Right cardiac atrium (tissue), 5 donors: ENCODE data around the gene RAD23A. TPM values are rescaled to one million over a fixed set of nuclear protein-coding genes. Genes with fewer than 3 reads are reported as not detected.
A peak's percentile ranks its signal among the peaks of the same experiment; 100 is the strongest.
"Not testable (repeated sequence)": the region's sequence is repeated elsewhere in the genome, so short reads cannot be mapped to it uniquely, and the experiment has no call there.

Experiments
- ATAC-seq, 2 donors: fragments of 200-7000 bp; cut with Tn5 transposase; one replicate each; pipeline versions ENCODE4 v1.8.0 to v1.9.1; 2020; ENCODE audit warnings: moderate library complexity in 2 of 2, mild to moderate bottlenecking in 1 of 2
- DNase-seq, 3 donors: peaks; one replicate each; pipeline ENCODE4 v3.0.0-alpha.2; 2020
- H3K27ac ChIP-seq: one replicate; pipeline ENCODE4 v1.5.1; 2013; ENCODE audit warnings: mild to moderate bottlenecking, low read length, control low read depth, moderate library complexity
- H3K27me3 ChIP-seq: one replicate; pipeline ENCODE4 v1.6.1; 2013; ENCODE audit not compliant: control insufficient read depth, insufficient read depth
- H3K4me1 ChIP-seq: one replicate; pipeline ENCODE4 v1.6.1; 2013; ENCODE audit warnings: low read length; ENCODE audit not compliant: control insufficient read depth, insufficient read depth
- H3K4me3 ChIP-seq: one replicate; pipeline ENCODE4 v1.5.1; 2013; ENCODE audit warnings: low read length, control low read depth
- H3K9me3 ChIP-seq: one replicate; pipeline ENCODE4 v1.6.1; 2013; ENCODE audit warnings: low read length; ENCODE audit not compliant: control insufficient read depth
- WGBS: extraction: QIAGEN DNeasy Blood & Tissue Kit; methylation state at CpG from one replicate; pipeline ENCODE4 v1.1.7; 2013; 5-methylcytosine and 5-hydroxymethylcytosine counted together
- intact Hi-C, 4 donors: fragments of 100-400 bp; cut with DNase I; formaldehyde crosslinking; loops; one replicate each; pipeline versions ENCODE4 v1.11.0 to v1.14.0; 2022 to 2023
- polyA plus RNA-seq: library from polyadenylated mRNA; stranded (reverse); fragments of 200-250 nt; gene quantifications from one replicate; pipeline ENCODE4 v1.2.3, GENCODE V29; 2013
- total RNA-seq, 4 donors: library from RNA; stranded (reverse); fragmentation: NEBNext Ultra II Directional; extraction: Animal tissue kit (Norgen Biotek cat#: 25700); gene quantifications; one replicate each; pipeline ENCODE4 v1.2.1, GENCODE V29; 2021
- donor health status: healthy with polysubstance abuse.
- donor health status: DM: no; HTN: yes; CAD: no.
- donor health status: DM: no; HTN: no; CAD: no.
- donor health status: DM: no; HTN: yes; CAD: no; lungs with severe emphysema.
- donor health status: DM: yes; HTN: yes; CAD: no.

The RAD23A gene
- total and polyA plus RNA-seq, 5 donors = 122 to 137 (median 133) TPM

GRCh38 chr19:12957389-12957952 is 11.8 kb downstream of the RAD23A start:
- H3K27me3 ChIP-seq, H3K9me3 ChIP-seq, H3K4me1 ChIP-seq, intact Hi-C loops: not testable (repeated sequence)
- DNase-seq (peak in 2 of 3 donors; percentile 59 to 68), ATAC-seq (peak in 1 of 2 donors; percentile 6)
- Histone ChIP-seq H3K27ac (peak overlapping the region; percentile 62), H3K4me3 (peak overlapping the region; percentile 71)
- WGBS = 32% methylated on average over 31 of the region's 31 CpGs

- WGBS = 69% methylated on average over 6 of the region's 6 CpGs
- H3K9me3 ChIP-seq = no peaks in the 10 kb centered on the region
- no peak overlapping the region for H3K4me3 ChIP-seq
- no peaks in the 10 kb centered on the region for H3K27me3 ChIP-seq
- ATAC-seq (no peak), DNase-seq (no peak)
- intact Hi-C loops = no loop called here
- no peaks in the 10 kb centered on the region for H3K4me1 ChIP-seq
- H3K27ac ChIP-seq = no peak overlapping the region
Observed at GRCh38 chr19:12959481-12959880, 13.8 kb downstream of the RAD23A start.

GRCh38 chr19:12965017-12965811 is 19.6 kb downstream of the RAD23A start:
- Histone ChIP-seq H3K9me3 (no peaks in the 10 kb centered on the region), H3K27ac (peak overlapping the region; percentile 13), H3K4me3 (peak overlapping the region; percentile 63), H3K4me1 (no peaks in the 10 kb centered on the region), H3K27me3 (no peaks in the 10 kb centered on the region)
- intact Hi-C loops = loop anchor here in 1 of 4 donors (10.0 kb wide), 1 partner anchor 80 kb away; the partner anchor contains the start of genes DNASE2 and KLF1
- peak; percentile 92 to 94 for ATAC-seq
- DNase-seq = peak; percentile 82 to 93 (median 93)
- WGBS = 1% methylated on average over 34 of the region's 34 CpGs

GRCh38 chr19:12965812-12966135 is 20.1 kb downstream of the RAD23A start:
- intact Hi-C loops = loop anchor here in 1 of 4 donors (10.0 kb wide), 1 partner anchor 81 kb away; the partner anchor contains the start of genes DNASE2 and KLF1
- H3K27ac ChIP-seq = no peak overlapping the region
- H3K9me3 ChIP-seq = no peaks in the 10 kb centered on the region
- 50% methylated on average over 8 of the region's 8 CpGs for WGBS
- H3K4me1 ChIP-seq = no peaks in the 10 kb centered on the region
- no peaks in the 10 kb centered on the region for H3K27me3 ChIP-seq
- DNase-seq = no peak
- no peak for ATAC-seq
- H3K4me3 ChIP-seq = no peak overlapping the region

GRCh38 chr19:12967907-12968306 is 22.2 kb downstream of the RAD23A start:
- no peak for DNase-seq
- no peaks in the 10 kb centered on the region for H3K4me1 ChIP-seq
- no peaks in the 10 kb centered on the region for H3K9me3 ChIP-seq
- no peak overlapping the region for H3K27ac ChIP-seq
- no peaks in the 10 kb centered on the region for H3K27me3 ChIP-seq
- no peak overlapping the region for H3K4me3 ChIP-seq
- no peak for ATAC-seq
- intact Hi-C loops = loop anchor here in 1 of 4 donors (10.0 kb wide), 1 partner anchor 83 kb away; the partner anchor contains the start of genes DNASE2 and KLF1
- 95% methylated on average over 5 of the region's 5 CpGs for WGBS

- 42% methylated on average over 14 of the region's 14 CpGs for WGBS
- DNase-seq = peak; percentile 53 to 89 (median 67)
- Histone ChIP-seq H3K4me3 (no peak within 1 kb of the TSS), H3K9me3 (no peaks in the 10 kb centered on the region), H3K27me3 (no peaks in the 10 kb centered on the region), H3K27ac (peak within 1 kb of the TSS; percentile 44), H3K4me1 (no peaks in the 10 kb centered on the region)
- intact Hi-C loops = loop anchor here in 1 of 4 donors (10.0 kb wide), 1 partner anchor 85 kb away; the partner anchor contains the start of genes DNASE2 and KLF1
- peak; percentile 41 to 66 for ATAC-seq
Observed at GRCh38 chr19:12969292-12969988, 23.8 kb downstream of the RAD23A start, which contains the start of gene DAND5. Gene DAND5, plus strand, starts transcription at chr19:12969576. Its CDS starts 85 bp downstream, at chr19:12969661.

- Histone ChIP-seq H3K4me1 (no peaks in the 10 kb centered on the region), H3K4me3 (no peak overlapping the region), H3K9me3 (no peaks in the 10 kb centered on the region), H3K27me3 (no peaks in the 10 kb centered on the region), H3K27ac (peak overlapping the region; percentile 44)
- intact Hi-C loops = loop anchor here in 2 of 4 donors (10.0 kb wide), 3 partner anchors 295 to 615 kb away; no protein-coding TSS in a partner anchor
- WGBS = 83% methylated on average over 7 of the region's 7 CpGs
- DNase-seq (no peak), ATAC-seq (no peak)
Observed at GRCh38 chr19:12970070-12970820, 24.6 kb downstream of the RAD23A start.

- no peaks in the 10 kb centered on the region for H3K27me3 ChIP-seq
- DNase-seq = peak in 1 of 3 donors; percentile 33
- 77% methylated on average over 16 of the region's 16 CpGs for WGBS
- H3K27ac ChIP-seq = no peak overlapping the region
- no peaks in the 10 kb centered on the region for H3K4me1 ChIP-seq
- intact Hi-C loops = loop anchor here in 2 of 4 donors (10.0 kb wide), 3 partner anchors 292 to 612 kb away; no protein-coding TSS in a partner anchor
- H3K9me3 ChIP-seq = no peaks in the 10 kb centered on the region
- H3K4me3 ChIP-seq = no peak overlapping the region
- no peak for ATAC-seq
Observed at GRCh38 chr19:12973236-12973635, 27.6 kb downstream of the RAD23A start.

GRCh38 chr19:12974301-12975220 is 28.9 kb downstream of the RAD23A start:
- H3K27me3 ChIP-seq = no peaks in the 10 kb centered on the region
- no peak for ATAC-seq
- H3K4me1 ChIP-seq = no peaks in the 10 kb centered on the region
- no peak overlapping the region for H3K27ac ChIP-seq
- no peaks in the 10 kb centered on the region for H3K9me3 ChIP-seq
- intact Hi-C loops = loop anchor here in 3 of 4 donors (5.0 to 10.0 kb wide), 5 partner anchors 288 to 618 kb away; no protein-coding TSS in a partner anchor
- no peak overlapping the region for H3K4me3 ChIP-seq
- DNase-seq = peak in 2 of 3 donors; percentile 34 to 57
- WGBS = 69% methylated on average over 19 of the region's 19 CpGs
